ENCODE data around the gene FAM163A. TPM values are rescaled to one million over a fixed set of nuclear protein-coding genes. Genes with fewer than 3 reads are reported as not detected.

FAM163A gene
- total and polyA plus RNA-seq, 12 donors: 0.07 to 0.30 (median 0.15) TPM; not detected in 4

DNA sequence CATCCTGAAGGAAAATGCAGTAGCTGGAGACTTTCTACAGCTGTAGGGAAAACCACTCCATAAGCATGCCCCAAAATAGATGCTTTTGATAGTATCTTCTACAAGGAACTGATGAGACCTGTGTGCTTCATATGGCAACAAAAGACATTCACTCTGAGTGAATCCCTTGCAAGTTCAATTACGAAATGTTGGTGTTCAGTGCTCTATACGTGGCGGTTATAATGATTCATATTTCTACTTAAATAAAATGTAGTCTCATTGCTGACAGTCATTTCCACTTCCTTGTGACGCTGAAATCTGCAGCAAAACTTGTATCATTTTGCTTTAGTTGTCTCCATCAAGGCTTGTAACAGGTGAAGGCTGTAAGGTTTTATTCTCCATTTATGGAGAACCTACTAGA, 113.9 kb downstream of the FAM163A start:
- ATAC-seq (no peak), DNase-seq (no peak)
- Histone ChIP-seq H3K4me3 (no peak overlapping the region), H3K27me3 (no peaks in the 10 kb centered on the region), H3K27ac (no peak overlapping the region), H3K4me1 (no peaks in the 10 kb centered on the region), H3K9me3 (no peaks in the 10 kb centered on the region), H3K36me3 (peaks cover 0 to 90% (median 27%) of the 10 kb centered on the region in 9 donors)
- WGBS, 2 donors: 93 to 97% methylated on average over 4 of the region's 4 CpGs
- TF ChIP-seq, protein P1, sequence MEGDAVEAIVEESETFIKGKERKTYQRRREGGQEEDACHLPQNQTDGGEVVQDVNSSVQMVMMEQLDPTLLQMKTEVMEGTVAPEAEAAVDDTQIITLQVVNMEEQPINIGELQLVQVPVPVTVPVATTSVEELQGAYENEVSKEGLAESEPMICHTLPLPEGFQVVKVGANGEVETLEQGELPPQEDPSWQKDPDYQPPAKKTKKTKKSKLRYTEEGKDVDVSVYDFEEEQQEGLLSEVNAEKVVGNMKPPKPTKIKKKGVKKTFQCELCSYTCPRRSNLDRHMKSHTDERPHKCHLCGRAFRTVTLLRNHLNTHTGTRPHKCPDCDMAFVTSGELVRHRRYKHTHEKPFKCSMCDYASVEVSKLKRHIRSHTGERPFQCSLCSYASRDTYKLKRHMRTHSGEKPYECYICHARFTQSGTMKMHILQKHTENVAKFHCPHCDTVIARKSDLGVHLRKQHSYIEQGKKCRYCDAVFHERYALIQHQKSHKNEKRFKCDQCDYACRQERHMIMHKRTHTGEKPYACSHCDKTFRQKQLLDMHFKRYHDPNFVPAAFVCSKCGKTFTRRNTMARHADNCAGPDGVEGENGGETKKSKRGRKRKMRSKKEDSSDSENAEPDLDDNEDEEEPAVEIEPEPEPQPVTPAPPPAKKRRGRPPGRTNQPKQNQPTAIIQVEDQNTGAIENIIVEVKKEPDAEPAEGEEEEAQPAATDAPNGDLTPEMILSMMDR (IDR thresholded peaks at IDR 0.05): no peak
- intact Hi-C loops (cut with DNase I): no loop called here

DNA sequence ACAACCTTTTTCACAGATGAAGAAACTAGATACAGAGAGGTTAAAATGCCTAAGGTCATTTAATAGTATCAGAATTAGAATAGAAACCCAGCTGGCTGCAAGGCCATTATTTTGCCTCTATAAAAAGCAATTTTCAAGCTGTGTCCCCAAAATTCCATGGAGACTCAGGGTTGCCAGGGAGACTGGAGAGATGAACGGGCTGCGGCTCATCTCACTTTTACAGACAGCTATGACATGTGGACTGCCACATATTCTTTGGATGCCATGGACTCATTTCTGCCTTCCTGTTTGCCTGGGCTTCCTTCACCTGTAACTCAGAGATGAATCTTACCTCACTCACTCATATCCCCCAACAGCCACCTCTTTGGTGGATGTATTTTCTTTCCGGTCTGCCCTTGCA, 117.6 kb downstream of the FAM163A start:
- H3K36me3 ChIP-seq: peaks cover 0 to 91% (median 27%) of the 10 kb centered on the region in 9 donors
- no peaks in the 10 kb centered on the region for H3K27me3 ChIP-seq
- DNase-seq (no peak), ATAC-seq (no peak)
- no peak overlapping the region for H3K27ac ChIP-seq
- no peak overlapping the region for H3K4me3 ChIP-seq
- intact Hi-C loops (cut with DNase I): loop anchor here in 2 of 10 donors (10.0 kb wide), 2 partner anchors 164 to 314 kb away; no protein-coding TSS in a partner anchor
- no peaks in the 10 kb centered on the region for H3K9me3 ChIP-seq
- TF ChIP-seq, protein P1 (IDR thresholded peaks at IDR 0.05): no peak
- 75 to 83% methylated on average over 3 of the region's 3 CpGs for WGBS, 2 donors
- peaks cover 0 to 10% (median 0%) of the 10 kb centered on the region in 9 donors for H3K4me1 ChIP-seq

DNA sequence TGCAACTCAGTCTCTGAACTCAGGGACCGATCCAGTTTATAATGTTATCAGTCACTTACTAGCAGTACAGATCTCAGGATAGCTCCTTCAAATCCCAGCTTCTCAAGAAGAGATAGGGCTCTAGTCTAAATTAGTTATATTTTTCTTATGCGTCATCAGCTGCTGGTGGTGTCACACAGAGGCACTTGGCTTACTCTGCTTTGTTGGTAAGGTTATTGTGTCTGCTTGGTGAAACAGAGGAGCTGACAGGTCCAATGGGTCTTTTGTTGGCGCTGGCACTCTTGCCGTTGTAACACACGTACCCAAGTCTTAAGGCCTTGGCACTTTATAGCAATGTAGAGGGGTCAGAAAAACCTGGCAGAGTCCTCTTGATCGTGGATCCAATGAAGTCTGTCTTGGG, 122.3 kb downstream of the FAM163A start:
- Histone ChIP-seq H3K36me3 (peaks cover 0 to 93% (median 16%) of the 10 kb centered on the region in 9 donors), H3K27ac (peak overlapping the region in 1 of 10 donors; percentile 12), H3K4me3 (no peak overlapping the region), H3K4me1 (peaks cover 0 to 20% (median 7%) of the 10 kb centered on the region in 9 donors), H3K9me3 (no peaks in the 10 kb centered on the region), H3K27me3 (no peaks in the 10 kb centered on the region)
- 54 to 72% methylated on average over 6 of the region's 6 CpGs for WGBS, 2 donors
- intact Hi-C loops (cut with DNase I): loop anchor here in 7 of 10 donors (5.0 to 10.0 kb wide), 3 partner anchors 159 to 312 kb away; no protein-coding TSS in a partner anchor
- TF ChIP-seq, protein P1 (IDR thresholded peaks at IDR 0.05): no peak
- ATAC-seq (peak in 6 of 8 donors; percentile 21 to 85 (median 40)), DNase-seq (no peak)

Other genes with a start within 250 kb of the FAM163A start
- not detected for gene NPHS2, start 167.3 kb upstream of the FAM163A start, total RNA-seq
- not detected for gene NPHS2, start 167.3 kb upstream of the FAM163A start, polyA plus RNA-seq
- gene TDRD5, start 151.5 kb upstream of the FAM163A start, total RNA-seq: under 1 TPM in 1 of 10 donors, not detected in 9; 0.07 TPM
- gene TDRD5, start 151.5 kb upstream of the FAM163A start, polyA plus RNA-seq: not detected
- gene TOR1AIP2, start 134.5 kb downstream of the FAM163A start, total RNA-seq: 10 to 100 TPM; 43.2 to 63.3 (median 53.3) TPM
- gene TOR1AIP2, start 134.5 kb downstream of the FAM163A start, polyA plus RNA-seq: 10 to 100 TPM in 1 of 2 donors, 1 to 10 TPM in 1; 8.1 to 16.0 TPM
- gene TOR1AIP1, start 139.0 kb downstream of the FAM163A start, total RNA-seq: 10 to 100 TPM; 31.6 to 50.3 (median 46.0) TPM
- 10 to 100 TPM; 13.4 to 19.2 TPM for gene TOR1AIP1, start 139.0 kb downstream of the FAM163A start, polyA plus RNA-seq
- gene CEP350, start 211.5 kb downstream of the FAM163A start, total RNA-seq: 10 to 100 TPM; 23.2 to 46.3 (median 39.0) TPM
- gene CEP350, start 211.5 kb downstream of the FAM163A start, polyA plus RNA-seq: 1 to 10 TPM; 3.7 to 9.0 TPM

Measured in heart right ventricle (tissue), 16 donors.